MM.1S (cell line): ENCODE data around the gene ARHGEF33.

Source experiments
- CTCF ChIP-seq: fragments of 300-600 bp; sonication (generic); IDR thresholded peaks from 2 replicates; pipeline ENCODE4 v1.5.1; 2016; ENCODE audit warnings: antibody characterized with exemption, low read length, mixed read lengths
- EZH2phosphoT487 ChIP-seq: fragments of 300-600 bp; sonication (generic); IDR thresholded peaks from 2 replicates; pipeline ENCODE4 v1.6.1; 2018; ENCODE audit warnings: antibody characterized with exemption, low read length

GRCh38 chr2:38925982-38926381 lies 36.3 kb downstream of the ARHGEF33 start:
- no peak for TF ChIP-seq CTCF
- no peak for TF ChIP-seq EZH2phosphoT487
